ENCODE measurements around the gene TMEM88.

- TF ChIP-seq CTCF (IDR thresholded peaks at IDR 0.05) = no peak
- no peak for TF ChIP-seq POLR2A (IDR thresholded peaks at IDR 0.05)
Measured at GRCh38 chr17:7840875-7841274, 14.0 kb upstream of the TMEM88 start.

Measured in heart left ventricle (tissue), 13 donors.